ENCODE data around the gene ABCA4.
"Not testable (repeated sequence)": the region's sequence is repeated elsewhere in the genome, so short reads cannot be mapped to it uniquely, and the experiment has no call there.

ABCA4 gene

DNA sequence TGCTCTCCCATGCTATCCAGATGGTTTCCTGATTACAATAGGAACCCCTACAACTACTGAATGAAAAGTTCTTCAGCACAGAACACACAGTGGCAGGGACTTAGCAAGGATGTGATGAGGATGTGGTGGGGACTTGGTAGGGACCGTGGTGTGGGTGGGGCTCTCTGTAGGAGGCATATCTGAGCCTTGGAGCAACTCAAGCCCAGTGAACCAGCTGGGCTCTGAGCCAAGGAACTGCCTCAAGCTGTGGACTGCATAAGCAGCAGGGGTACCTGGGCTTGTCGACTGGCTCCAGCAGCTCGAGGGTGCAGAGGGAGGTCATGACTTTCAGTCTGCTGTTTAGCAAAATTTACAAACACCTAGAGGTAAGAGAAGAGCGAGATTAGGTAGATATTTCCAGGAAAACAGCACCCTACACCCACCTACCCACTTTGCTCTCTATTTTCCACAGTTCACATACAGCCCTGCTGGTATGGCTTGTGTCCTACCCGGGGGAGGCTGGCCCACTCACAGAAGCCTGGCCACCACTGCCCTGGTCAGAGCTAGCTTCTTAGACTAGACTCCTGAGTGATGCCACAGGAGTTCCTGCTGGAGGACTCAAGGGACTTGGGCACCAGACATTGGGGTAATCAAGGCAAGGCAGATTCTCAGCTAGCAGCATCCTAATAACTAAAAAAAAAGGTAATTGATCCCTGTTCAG is 125.0 kb downstream of the ABCA4 start:
- no peak overlapping the region for H3K9ac ChIP-seq (ENCODE audit: low read depth in 1 of 2, low read length in 2 of 2)
- H3K36me3 ChIP-seq (ENCODE audit: control insufficient read depth in 2 of 2, insufficient read depth in 2 of 2, low read length in 2 of 2): no peaks in the 10 kb centered on the region
- no peaks in the 10 kb centered on the region for H3K9me3 ChIP-seq (ENCODE audit: control insufficient read depth in 2 of 2, low read length in 2 of 2)
- no peak overlapping the region for H3K27ac ChIP-seq (ENCODE audit: low read depth in 2 of 2, low read length in 2 of 2)
- no peaks in the 10 kb centered on the region for H3K27me3 ChIP-seq (ENCODE audit: control insufficient read depth in 2 of 2, insufficient read depth in 2 of 2, low read length in 2 of 2)
- H3K4me1 ChIP-seq (ENCODE audit: control insufficient read depth in 2 of 2, insufficient read depth in 2 of 2, low read length in 2 of 2): no peaks in the 10 kb centered on the region
- H3K4me3 ChIP-seq (ENCODE audit: low read length in 2 of 2): no peak overlapping the region

DNA sequence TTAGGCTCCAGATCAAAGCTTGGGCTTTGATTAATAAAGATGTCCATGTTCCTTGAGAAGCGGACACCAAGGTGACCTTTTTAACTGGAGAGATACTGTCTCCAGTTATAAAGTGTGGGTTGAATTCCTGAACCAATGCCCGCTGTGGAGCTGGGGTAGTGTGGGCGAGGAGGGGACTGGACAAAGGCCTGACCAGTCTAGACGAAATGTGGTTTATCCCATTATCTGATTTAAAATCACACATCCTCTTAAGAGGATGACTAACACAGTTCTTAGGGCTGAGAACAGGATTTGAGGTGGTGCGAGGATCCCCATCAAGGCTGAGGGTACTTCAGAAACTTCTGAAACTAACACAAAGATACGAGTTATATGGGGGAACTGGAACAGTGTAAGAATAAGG is 127.2 kb downstream of the ABCA4 start:
- H3K4me3 ChIP-seq (ENCODE audit: low read length in 2 of 2): no peak overlapping the region
- no peaks in the 10 kb centered on the region for H3K9me3 ChIP-seq (ENCODE audit: control insufficient read depth in 2 of 2, low read length in 2 of 2)
- peaks cover 0 to 2% of the 10 kb centered on the region in 2 donors for H3K27me3 ChIP-seq (ENCODE audit: control insufficient read depth in 2 of 2, insufficient read depth in 2 of 2, low read length in 2 of 2)
- no peaks in the 10 kb centered on the region for H3K36me3 ChIP-seq (ENCODE audit: control insufficient read depth in 2 of 2, insufficient read depth in 2 of 2, low read length in 2 of 2)
- H3K9ac ChIP-seq (ENCODE audit: low read depth in 1 of 2, low read length in 2 of 2): no peak overlapping the region
- H3K27ac ChIP-seq (ENCODE audit: low read depth in 2 of 2, low read length in 2 of 2): no peak overlapping the region
- H3K4me1 ChIP-seq (ENCODE audit: control insufficient read depth in 2 of 2, insufficient read depth in 2 of 2, low read length in 2 of 2): no peaks in the 10 kb centered on the region

DNA sequence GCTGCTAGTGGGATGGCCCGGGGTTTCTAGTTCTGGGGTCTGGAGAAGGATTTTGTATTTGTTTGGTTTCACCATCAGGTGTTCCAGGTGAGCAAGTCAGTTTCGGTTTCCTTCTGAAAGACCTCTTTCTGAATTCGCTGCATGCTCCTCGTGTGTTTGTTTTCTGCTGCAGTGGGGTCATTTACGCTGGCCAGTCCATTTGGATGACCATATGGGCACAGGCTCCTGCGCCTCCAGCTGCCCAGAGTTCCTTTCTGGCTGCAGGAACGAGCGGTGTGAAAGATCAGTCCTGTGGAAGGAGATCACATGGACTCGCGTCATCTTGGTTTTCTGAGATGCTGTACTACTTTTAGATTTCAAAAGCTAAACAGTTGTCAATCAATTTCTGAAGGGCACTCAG is 128.0 kb downstream of the ABCA4 start:
- no peak overlapping the region for H3K4me3 ChIP-seq (ENCODE audit: low read length in 2 of 2)
- H3K9ac ChIP-seq (ENCODE audit: low read depth in 1 of 2, low read length in 2 of 2): no peak overlapping the region

DNA sequence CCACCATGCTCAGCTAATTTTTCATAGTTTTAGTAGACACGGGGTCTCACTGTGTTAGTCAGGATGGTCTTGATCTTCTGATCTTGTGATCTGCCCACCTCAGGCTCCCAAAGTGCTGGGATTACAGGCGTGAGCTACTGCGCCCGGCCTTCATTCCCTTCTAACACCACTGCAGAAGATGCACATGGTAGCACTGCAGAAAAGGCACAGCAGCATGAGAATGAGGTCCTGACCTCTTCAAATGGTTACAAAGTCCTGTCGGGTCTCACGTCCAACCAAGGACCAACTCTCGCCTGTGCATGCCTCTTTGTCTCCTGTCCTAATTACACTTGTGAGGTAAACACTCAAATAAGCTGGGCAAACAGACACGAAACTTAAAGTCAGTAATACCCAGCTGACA is 128.8 kb downstream of the ABCA4 start:
- H3K27ac ChIP-seq (ENCODE audit: low read depth in 2 of 2, low read length in 2 of 2): no peak overlapping the region
- H3K9ac ChIP-seq (ENCODE audit: low read depth in 1 of 2, low read length in 2 of 2): no peak overlapping the region
- H3K4me1 ChIP-seq (ENCODE audit: control insufficient read depth in 2 of 2, insufficient read depth in 2 of 2, low read length in 2 of 2): no peaks in the 10 kb centered on the region
- H3K9me3 ChIP-seq (ENCODE audit: control insufficient read depth in 2 of 2, low read length in 2 of 2): no peaks in the 10 kb centered on the region
- no peak overlapping the region for H3K4me3 ChIP-seq (ENCODE audit: low read length in 2 of 2)
- H3K27me3 ChIP-seq (ENCODE audit: control insufficient read depth in 2 of 2, insufficient read depth in 2 of 2, low read length in 2 of 2): peaks cover 0 to 2% of the 10 kb centered on the region in 2 donors
- no peaks in the 10 kb centered on the region for H3K36me3 ChIP-seq (ENCODE audit: control insufficient read depth in 2 of 2, insufficient read depth in 2 of 2, low read length in 2 of 2)

More for the DNA sequence above, 128.0 kb downstream of the ABCA4 start:
- Histone ChIP-seq H3K27ac (ENCODE audit: low read depth in 2 of 2, low read length in 2 of 2) (no peak overlapping the region), H3K36me3 (ENCODE audit: control insufficient read depth in 2 of 2, insufficient read depth in 2 of 2, low read length in 2 of 2) (no peaks in the 10 kb centered on the region), H3K4me1 (ENCODE audit: control insufficient read depth in 2 of 2, insufficient read depth in 2 of 2, low read length in 2 of 2) (no peaks in the 10 kb centered on the region), H3K27me3 (ENCODE audit: control insufficient read depth in 2 of 2, insufficient read depth in 2 of 2, low read length in 2 of 2) (peaks cover 0 to 2% of the 10 kb centered on the region in 2 donors), H3K9me3 (ENCODE audit: control insufficient read depth in 2 of 2, low read length in 2 of 2) (no peaks in the 10 kb centered on the region)

DNA sequence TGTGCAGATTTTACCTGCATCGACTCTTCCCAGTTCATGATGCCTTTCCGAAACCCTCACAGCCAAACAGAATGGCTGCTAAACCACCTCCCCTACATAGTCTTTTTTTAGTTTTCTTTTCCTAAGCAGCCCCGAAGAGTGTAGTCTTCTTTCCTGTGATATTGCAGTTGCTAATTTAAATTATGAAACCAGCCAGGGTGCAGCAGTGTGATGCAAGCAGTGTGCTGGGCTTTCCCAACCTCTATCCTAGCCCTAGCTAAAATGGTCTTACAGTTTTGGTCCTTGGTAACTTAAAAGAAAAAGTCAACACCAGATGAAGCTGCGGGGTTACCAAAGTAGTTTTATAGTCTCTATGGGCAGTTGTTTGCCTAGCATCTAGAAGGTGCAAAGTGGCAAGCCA is 129.7 kb downstream of the ABCA4 start:
- Histone ChIP-seq H3K4me3 (ENCODE audit: low read length in 2 of 2) (no peak overlapping the region), H3K9ac (ENCODE audit: low read depth in 1 of 2, low read length in 2 of 2) (no peak overlapping the region), H3K27me3 (ENCODE audit: control insufficient read depth in 2 of 2, insufficient read depth in 2 of 2, low read length in 2 of 2) (peaks cover 0 to 2% of the 10 kb centered on the region in 2 donors), H3K4me1 (ENCODE audit: control insufficient read depth in 2 of 2, insufficient read depth in 2 of 2, low read length in 2 of 2) (no peaks in the 10 kb centered on the region), H3K9me3 (ENCODE audit: control insufficient read depth in 2 of 2, low read length in 2 of 2) (no peaks in the 10 kb centered on the region), H3K36me3 (ENCODE audit: control insufficient read depth in 2 of 2, insufficient read depth in 2 of 2, low read length in 2 of 2) (no peaks in the 10 kb centered on the region), H3K27ac (ENCODE audit: low read depth in 2 of 2, low read length in 2 of 2) (no peak overlapping the region)

DNA sequence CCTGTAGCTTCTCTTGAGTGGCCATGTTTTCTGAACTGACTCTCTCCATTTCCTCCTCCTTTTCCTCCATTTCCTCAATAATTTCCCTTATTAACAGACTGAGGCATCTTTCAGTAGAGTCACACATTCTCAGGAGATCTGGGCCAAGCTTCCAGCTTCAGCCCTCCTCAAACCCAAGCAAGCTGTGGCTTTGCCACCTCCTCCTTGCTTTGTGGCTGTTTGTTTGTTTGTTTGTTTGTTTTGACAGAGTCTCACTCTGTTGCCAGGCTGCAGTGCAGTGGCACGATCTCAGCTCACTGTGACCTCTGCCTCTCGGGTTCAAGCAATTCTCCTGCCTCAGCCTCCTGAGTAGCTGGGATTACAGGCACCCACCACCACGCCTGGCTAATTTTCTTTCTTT is 130.5 kb downstream of the ABCA4 start:
- H3K36me3 ChIP-seq (ENCODE audit: control insufficient read depth in 2 of 2, insufficient read depth in 2 of 2, low read length in 2 of 2); H3K4me1 ChIP-seq (ENCODE audit: control insufficient read depth in 2 of 2, insufficient read depth in 2 of 2, low read length in 2 of 2); H3K9ac ChIP-seq (ENCODE audit: low read depth in 1 of 2, low read length in 2 of 2); H3K4me3 ChIP-seq (ENCODE audit: low read length in 2 of 2); H3K27me3 ChIP-seq (ENCODE audit: control insufficient read depth in 2 of 2, insufficient read depth in 2 of 2, low read length in 2 of 2); H3K27ac ChIP-seq (ENCODE audit: low read depth in 2 of 2, low read length in 2 of 2); H3K9me3 ChIP-seq (ENCODE audit: control insufficient read depth in 2 of 2, low read length in 2 of 2): not testable (repeated sequence)

DNA sequence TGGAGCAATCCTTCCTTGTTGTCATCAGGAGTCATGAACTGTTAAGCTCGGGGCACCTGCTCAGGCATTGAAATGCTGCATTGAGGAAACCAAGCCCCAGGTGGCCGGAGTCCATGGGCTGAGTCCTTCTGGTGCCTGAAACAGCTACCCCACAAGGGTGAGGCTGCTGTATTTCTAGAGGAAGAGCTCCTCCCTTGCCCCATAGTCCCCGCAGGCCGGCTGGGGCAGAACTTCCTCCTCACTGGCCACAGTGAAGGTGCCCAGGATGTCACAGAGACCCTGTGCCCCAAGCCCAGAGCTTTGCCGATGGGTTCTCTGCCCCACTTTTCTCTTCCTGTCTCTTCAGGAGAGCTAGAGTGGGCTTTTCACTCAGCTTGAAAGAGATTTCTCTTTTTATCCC is 130.9 kb downstream of the ABCA4 start:
- Histone ChIP-seq H3K4me3 (ENCODE audit: low read length in 2 of 2) (no peak overlapping the region), H3K4me1 (ENCODE audit: control insufficient read depth in 2 of 2, insufficient read depth in 2 of 2, low read length in 2 of 2) (no peaks in the 10 kb centered on the region), H3K27ac (ENCODE audit: low read depth in 2 of 2, low read length in 2 of 2) (no peak overlapping the region), H3K36me3 (ENCODE audit: control insufficient read depth in 2 of 2, insufficient read depth in 2 of 2, low read length in 2 of 2) (no peaks in the 10 kb centered on the region), H3K27me3 (ENCODE audit: control insufficient read depth in 2 of 2, insufficient read depth in 2 of 2, low read length in 2 of 2) (peaks cover 0 to 2% of the 10 kb centered on the region in 2 donors), H3K9ac (ENCODE audit: low read depth in 1 of 2, low read length in 2 of 2) (no peak overlapping the region), H3K9me3 (ENCODE audit: control insufficient read depth in 2 of 2, low read length in 2 of 2) (no peaks in the 10 kb centered on the region)

DNA sequence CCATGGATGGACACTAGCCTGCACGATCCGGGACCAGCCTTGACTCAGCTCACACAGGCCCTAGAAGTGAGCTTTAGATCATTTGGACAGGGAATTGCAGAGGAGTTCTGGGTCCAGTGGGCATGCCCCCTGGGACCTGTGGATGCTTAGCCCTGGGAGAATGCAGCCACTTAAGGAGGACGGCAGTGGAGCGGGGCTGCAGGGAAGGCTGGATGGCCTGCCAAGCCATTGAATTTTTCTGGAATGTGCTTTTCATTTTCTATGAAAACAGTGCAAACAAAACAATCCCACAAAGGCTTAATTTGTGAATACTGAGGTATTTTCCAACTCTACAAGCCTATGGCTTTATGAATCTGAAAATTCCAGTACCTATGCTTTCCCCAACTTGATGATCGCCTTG is 131.3 kb downstream of the ABCA4 start:
- H3K9me3 ChIP-seq (ENCODE audit: control insufficient read depth in 2 of 2, low read length in 2 of 2): no peaks in the 10 kb centered on the region
- H3K4me3 ChIP-seq (ENCODE audit: low read length in 2 of 2): no peak overlapping the region
- H3K9ac ChIP-seq (ENCODE audit: low read depth in 1 of 2, low read length in 2 of 2): no peak overlapping the region
- H3K36me3 ChIP-seq (ENCODE audit: control insufficient read depth in 2 of 2, insufficient read depth in 2 of 2, low read length in 2 of 2): no peaks in the 10 kb centered on the region
- peaks cover 0 to 2% of the 10 kb centered on the region in 2 donors for H3K27me3 ChIP-seq (ENCODE audit: control insufficient read depth in 2 of 2, insufficient read depth in 2 of 2, low read length in 2 of 2)
- no peaks in the 10 kb centered on the region for H3K4me1 ChIP-seq (ENCODE audit: control insufficient read depth in 2 of 2, insufficient read depth in 2 of 2, low read length in 2 of 2)
- no peak overlapping the region for H3K27ac ChIP-seq (ENCODE audit: low read depth in 2 of 2, low read length in 2 of 2)

DNA sequence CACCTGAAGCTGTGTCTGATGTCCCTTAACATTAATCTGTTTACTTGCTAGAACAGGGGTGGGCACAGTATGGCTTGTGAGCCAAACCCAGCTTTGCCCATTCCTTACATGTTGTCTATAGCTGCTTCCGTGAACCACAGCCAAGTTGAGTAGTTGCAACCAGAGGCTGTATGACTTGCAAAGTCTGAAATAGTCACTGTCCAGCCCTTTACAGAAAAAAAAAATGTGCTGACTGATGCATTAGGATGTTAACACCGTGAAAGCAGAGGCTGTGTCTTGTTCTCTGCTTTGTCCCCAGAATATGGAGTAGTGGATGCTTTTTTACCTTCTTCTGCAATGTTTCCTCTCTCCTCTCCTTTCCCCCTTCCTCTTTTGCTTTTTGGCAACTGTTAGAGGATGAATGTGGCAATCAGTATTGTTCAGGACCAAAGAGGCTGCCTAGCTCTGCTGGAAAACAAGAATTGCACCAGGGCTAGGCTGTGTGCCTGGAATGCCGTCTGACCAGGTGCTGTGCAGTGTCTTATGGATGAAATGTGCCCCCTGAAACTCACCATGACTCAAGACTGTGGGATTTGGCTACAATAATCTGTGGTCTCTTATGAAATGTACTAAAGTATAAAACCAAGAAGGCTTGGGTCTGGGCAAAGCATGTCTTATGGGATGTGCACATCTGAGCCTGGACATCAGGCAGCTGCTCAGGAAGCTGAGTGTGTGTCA is 132.2 kb downstream of the ABCA4 start:
- Histone ChIP-seq H3K9me3 (ENCODE audit: control insufficient read depth in 2 of 2, low read length in 2 of 2) (no peaks in the 10 kb centered on the region), H3K4me3 (ENCODE audit: low read length in 2 of 2) (no peak overlapping the region), H3K36me3 (ENCODE audit: control insufficient read depth in 2 of 2, insufficient read depth in 2 of 2, low read length in 2 of 2) (no peaks in the 10 kb centered on the region), H3K27ac (ENCODE audit: low read depth in 2 of 2, low read length in 2 of 2) (no peak overlapping the region), H3K4me1 (ENCODE audit: control insufficient read depth in 2 of 2, insufficient read depth in 2 of 2, low read length in 2 of 2) (no peaks in the 10 kb centered on the region), H3K27me3 (ENCODE audit: control insufficient read depth in 2 of 2, insufficient read depth in 2 of 2, low read length in 2 of 2) (peaks cover 0 to 2% of the 10 kb centered on the region in 2 donors), H3K9ac (ENCODE audit: low read depth in 1 of 2, low read length in 2 of 2) (no peak overlapping the region)

DNA sequence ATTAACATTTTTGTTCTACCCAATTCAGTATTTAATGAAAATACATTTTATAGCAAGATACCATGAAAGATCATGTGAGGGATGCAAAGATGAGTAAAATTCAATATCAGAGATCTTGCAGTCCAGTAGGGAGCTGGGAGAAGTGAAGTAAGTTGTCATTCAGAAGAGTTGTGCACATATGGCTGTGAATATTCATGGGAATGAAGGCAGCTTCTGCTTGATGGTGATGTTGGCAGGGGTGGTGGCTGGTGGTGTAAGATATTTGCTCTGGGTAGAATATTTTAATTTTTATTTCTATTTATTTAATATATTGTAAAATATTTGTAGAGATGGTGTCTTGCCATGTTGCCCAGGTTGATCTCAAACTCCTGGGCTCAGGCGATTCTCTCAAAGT is 139.7 kb downstream of the ABCA4 start:
- Histone ChIP-seq H3K27me3 (ENCODE audit: control insufficient read depth in 2 of 2, insufficient read depth in 2 of 2, low read length in 2 of 2) (no peaks in the 10 kb centered on the region), H3K9me3 (ENCODE audit: control insufficient read depth in 2 of 2, low read length in 2 of 2) (no peaks in the 10 kb centered on the region), H3K27ac (ENCODE audit: low read depth in 2 of 2, low read length in 2 of 2) (no peak overlapping the region), H3K9ac (ENCODE audit: low read depth in 1 of 2, low read length in 2 of 2) (no peak overlapping the region), H3K4me3 (ENCODE audit: low read length in 2 of 2) (no peak overlapping the region), H3K4me1 (ENCODE audit: control insufficient read depth in 2 of 2, insufficient read depth in 2 of 2, low read length in 2 of 2) (peaks cover 2 to 7% of the 10 kb centered on the region in 2 donors), H3K36me3 (ENCODE audit: control insufficient read depth in 2 of 2, insufficient read depth in 2 of 2, low read length in 2 of 2) (no peaks in the 10 kb centered on the region)
